GM19468 (cell line): Measurements from ENCODE around the gene ZFAND2A.
"Not testable (repeated sequence)": the region's sequence is repeated elsewhere in the genome, so short reads cannot be mapped to it uniquely, and the experiment has no call there.

Experiments
- ATAC-seq: cut with Tn5 transposase; IDR thresholded peaks from one replicate; pipeline ENCODE4 v1.9.1; 2021; ENCODE audit warnings: mild to moderate bottlenecking, moderate library complexity, moderate number of reproducible peaks; ENCODE audit not compliant: unreplicated experiment; ENCODE audit errors: extremely low read depth

ZFAND2A gene

GRCh38 chr7:1159891-1160669 is at the start of gene ZFAND2A:
ZFAND2A (minus strand) TSS chr7:1160196; CDS start chr7:1158212, 1,984 bp downstream.
- ATAC-seq = peak; percentile 94

- no peak for ATAC-seq
These were observed 49.1 kb upstream of the ZFAND2A start for GRCh38 chr7:1209097-1209496.

- not testable (repeated sequence) for ATAC-seq
These were observed 45.7 kb upstream of the ZFAND2A start for GRCh38 chr7:1205742-1206141.

- ATAC-seq = no peak
These were observed 44.6 kb upstream of the ZFAND2A start for GRCh38 chr7:1204460-1205140.

- not testable (repeated sequence) for ATAC-seq
These were observed 42.9 kb upstream of the ZFAND2A start for GRCh38 chr7:1202914-1203313.

- ATAC-seq = no peak
These were observed 41.9 kb upstream of the ZFAND2A start for GRCh38 chr7:1201916-1202315.

GRCh38 chr7:1200045-1200444 is 40.0 kb upstream of the ZFAND2A start:
- ATAC-seq = no peak

GRCh38 chr7:1197997-1198625 is 38.1 kb upstream of the ZFAND2A start:
- no peak for ATAC-seq

GRCh38 chr7:1196950-1197349 is 37.0 kb upstream of the ZFAND2A start:
- ATAC-seq = no peak

- not testable (repeated sequence) for ATAC-seq
These were observed 36.4 kb upstream of the ZFAND2A start for GRCh38 chr7:1196441-1196840.

GRCh38 chr7:1193593-1194424 is 33.8 kb upstream of the ZFAND2A start:
- no peak for ATAC-seq

- no peak for ATAC-seq
These were observed 32.2 kb upstream of the ZFAND2A start for GRCh38 chr7:1192171-1192676.

- no peak for ATAC-seq
These were observed 30.2 kb upstream of the ZFAND2A start for GRCh38 chr7:1189986-1190772.

- ATAC-seq = no peak
These were observed 28.8 kb upstream of the ZFAND2A start for GRCh38 chr7:1188720-1189294.

- no peak for ATAC-seq
These were observed 27.1 kb upstream of the ZFAND2A start for GRCh38 chr7:1187127-1187526.

GRCh38 chr7:1181640-1182039 is 21.6 kb upstream of the ZFAND2A start:
- ATAC-seq = no peak

GRCh38 chr7:1181031-1181430 is 21.0 kb upstream of the ZFAND2A start:
- ATAC-seq = no peak

GRCh38 chr7:1176891-1177373 is 16.9 kb upstream of the ZFAND2A start:
- ATAC-seq = no peak
